GM23248 (cell line): ENCODE results near the gene DECR2. TPM values are rescaled to one million over a fixed set of nuclear protein-coding genes. Genes with fewer than 3 reads are reported as not detected.

ENCODE experiments used
- DNase-seq: peaks from one replicate; pipeline ENCODE4 v3.0.0-alpha.2; 2015
- H2AFZ ChIP-seq: fragments of 200-600 bp; sonication (generic); 2 replicates; pipeline ENCODE4 v1.6.1; 2016; ENCODE audit warnings: antibody characterized with exemption
- H3F3A ChIP-seq: fragments of 200-600 bp; sonication (generic); 2 replicates; pipeline ENCODE4 v1.6.1; 2016; ENCODE audit warnings: mild to moderate bottlenecking, antibody characterized with exemption, mixed run types; ENCODE audit not compliant: insufficient read depth
- H3K27ac ChIP-seq: fragments of 200-600 bp; sonication (generic); 2 replicates; pipeline ENCODE4 v1.5.1; 2016; ENCODE audit warnings: mild to moderate bottlenecking
- H3K27me3 ChIP-seq: fragments of 200-600 bp; sonication (generic); replicated peaks from 2 replicates; pipeline ENCODE4 v1.6.1; 2016; ENCODE audit warnings: mild to moderate bottlenecking; ENCODE audit not compliant: insufficient read depth
- H3K36me3 ChIP-seq: fragments of 200-600 bp; sonication (generic); 2 replicates; pipeline ENCODE4 v1.6.1; 2016; ENCODE audit warnings: low read depth, mild to moderate bottlenecking
- H3K4me1 ChIP-seq: fragments of 200-600 bp; sonication (generic); 2 replicates; pipeline ENCODE4 v1.6.1; 2016; ENCODE audit warnings: mild to moderate bottlenecking; ENCODE audit not compliant: insufficient read depth
- H3K4me2 ChIP-seq: fragments of 200-600 bp; sonication (generic); one replicate; pipeline ENCODE4 v1.6.1; 2016; ENCODE audit warnings: mild to moderate bottlenecking; ENCODE audit not compliant: unreplicated experiment
- H3K4me3 ChIP-seq: fragments of 200-600 bp; sonication (generic); 2 replicates; pipeline ENCODE4 v1.5.1; 2016; ENCODE audit warnings: mild to moderate bottlenecking
- H3K79me2 ChIP-seq: fragments of 200-600 bp; sonication (generic); 2 replicates; pipeline ENCODE4 v1.6.1; 2016; ENCODE audit warnings: mild to moderate bottlenecking; ENCODE audit not compliant: insufficient read depth
- H3K9ac ChIP-seq: fragments of 200-600 bp; sonication (generic); 2 replicates; pipeline ENCODE4 v1.6.1; 2016; ENCODE audit warnings: mild to moderate bottlenecking
- H3K9me2 ChIP-seq: fragments of 200-600 bp; sonication (generic); 2 replicates; pipeline ENCODE4 v1.6.1; 2016; ENCODE audit warnings: mixed run types, mild to moderate bottlenecking, moderate library complexity; ENCODE audit not compliant: insufficient read depth
- H3K9me3 ChIP-seq: fragments of 200-600 bp; sonication (generic); one replicate; pipeline ENCODE4 v1.6.1; 2017; ENCODE audit warnings: low read depth
- H4K20me1 ChIP-seq: fragments of 200-600 bp; sonication (generic); 2 replicates; pipeline ENCODE4 v1.6.0; 2016; ENCODE audit not compliant: insufficient read depth
- EZH2 ChIP-seq: fragments of 200-600 bp; sonication (generic); IDR thresholded peaks from 2 replicates; pipeline ENCODE4 v1.6.1; 2018; ENCODE audit warnings: antibody characterized with exemption, mild to moderate bottlenecking; ENCODE audit not compliant: insufficient read depth, poor library complexity, severe bottlenecking
- EZH2phosphoT487 ChIP-seq: fragments of 200-600 bp; sonication (generic); IDR thresholded peaks from 2 replicates; pipeline ENCODE4 v1.6.1; 2018; ENCODE audit warnings: antibody characterized with exemption, moderate library complexity, mild to moderate bottlenecking, low read depth; ENCODE audit not compliant: insufficient read depth
- WGBS, 2 experiments: methylation state at CpG; one replicate each; pipeline ENCODE4 v1.1.6; 2015 to 2017; ENCODE audit warnings: low lambda C conversion rate in 2 of 2, low coverage in 1 of 2; ENCODE audit errors: missing lambda C conversion rate in 2 of 2; 5-methylcytosine and 5-hydroxymethylcytosine counted together
- in situ Hi-C: fragments of 300-500 bp; cut with MboI; formaldehyde crosslinking; loops from 2 replicates; pipeline ENCODE4 v1.15.0; 2020
- polyA plus RNA-seq: library from polyadenylated mRNA; unstranded; fragments of >200 nt; fragmentation: Nextera tagmentation; extraction: Ambion mirVana; gene quantifications from 2 replicates; pipeline ENCODE4 v1.2.1, GENCODE V29; 2016
- small RNA-seq: library from RNA; depleted of rRNA; stranded (forward); fragments of <200 nt; gene quantifications from one replicate; pipeline ENCODE3, GENCODE V24; 2014; ENCODE audit warnings: low read depth, low replicate concordance
- total RNA-seq: library from RNA; depleted of rRNA; stranded (reverse); fragments of >200 nt; shearing (Covaris generic); gene quantifications from 2 replicates; pipeline ENCODE4 v1.2.3, GENCODE V29; 2014; rRNA removed

DECR2 gene
- total and polyA plus RNA-seq, 2 experiments from 2014 or later: 7.8 to 26.1 TPM

- no peaks in the 10 kb centered on the region for H3K9me3 ChIP-seq
- H3K36me3 ChIP-seq: no peaks in the 10 kb centered on the region
- no peak for DNase-seq
- H3K4me3 ChIP-seq: no peak overlapping the region
- peaks cover 53% of the 10 kb centered on the region for H3K79me2 ChIP-seq
- TF ChIP-seq EZH2 (no peak), EZH2phosphoT487 (no peak)
- peaks cover 14% of the 10 kb centered on the region; the same call in 1 of the 2 replicates for H3F3A ChIP-seq
- in situ Hi-C loops: no loop called here
- no peak overlapping the region for H3K4me2 ChIP-seq
- H3K27ac ChIP-seq: no peak overlapping the region
- H3K9ac ChIP-seq: no peak overlapping the region
- WGBS, 2 experiments: 87 to 90% methylated on average over 18 to 20 of the region's 20 CpGs
- no peak overlapping the region for H2AFZ ChIP-seq
- no peaks in the 10 kb centered on the region for H3K9me2 ChIP-seq
- no peaks in the 10 kb centered on the region for H3K27me3 ChIP-seq
- H4K20me1 ChIP-seq: no peaks in the 10 kb centered on the region
- peaks cover 8% of the 10 kb centered on the region for H3K4me1 ChIP-seq
Measured at GRCh38 chr16:460787-461186, 59.1 kb downstream of the DECR2 start.

Small RNA genes within 50 kb of the gene (small RNA-seq; reads per million reads assigned to genes)
- not detected for gene RF00019

Other genes starting within 250 kb of the DECR2 start
- not detected in 2 replicates for gene HBZ, start 249.2 kb upstream of the DECR2 start, total RNA-seq
- gene HBZ, start 249.2 kb upstream of the DECR2 start, polyA plus RNA-seq: not detected in 2 replicates
- not detected in 2 replicates for gene HBM, start 235.9 kb upstream of the DECR2 start, total RNA-seq
- gene HBM, start 235.9 kb upstream of the DECR2 start, polyA plus RNA-seq: not detected in 2 replicates
- gene HBA2, start 229.0 kb upstream of the DECR2 start, total RNA-seq: not detected in 2 replicates
- not detected in 2 replicates for gene HBA2, start 229.0 kb upstream of the DECR2 start, polyA plus RNA-seq
- gene HBA1, start 225.2 kb upstream of the DECR2 start, total RNA-seq: not detected in 2 replicates
- gene HBA1, start 225.2 kb upstream of the DECR2 start, polyA plus RNA-seq: not detected in 2 replicates
- not detected in 2 replicates for gene HBQ1, start 221.4 kb upstream of the DECR2 start, total RNA-seq
- not detected in 2 replicates for gene HBQ1, start 221.4 kb upstream of the DECR2 start, polyA plus RNA-seq
- 49.6 and 78.5 TPM in 2 replicates for gene LUC7L, start 172.4 kb upstream of the DECR2 start, total RNA-seq
- 35.6 and 37.3 TPM in 2 replicates for gene LUC7L, start 172.4 kb upstream of the DECR2 start, polyA plus RNA-seq
- gene FAM234A, start 167.1 kb upstream of the DECR2 start, total RNA-seq: 165 and 202 TPM in 2 replicates
- gene FAM234A, start 167.1 kb upstream of the DECR2 start, polyA plus RNA-seq: 113 and 119 TPM in 2 replicates
- gene RGS11, start 125.9 kb upstream of the DECR2 start, total RNA-seq: 2.4 and 7.0 TPM in 2 replicates
- gene RGS11, start 125.9 kb upstream of the DECR2 start, polyA plus RNA-seq: 4.4 and 4.5 TPM in 2 replicates
- 0.65 TPM in 1 of 2 replicates, not detected in the other for gene ARHGDIG, start 121.3 kb upstream of the DECR2 start, total RNA-seq
- 0.38 and 0.40 TPM in 2 replicates for gene ARHGDIG, start 121.3 kb upstream of the DECR2 start, polyA plus RNA-seq
- gene PDIA2, start 118.7 kb upstream of the DECR2 start, total RNA-seq: not detected in 2 replicates
- not detected in 2 replicates for gene PDIA2, start 118.7 kb upstream of the DECR2 start, polyA plus RNA-seq
- gene AXIN1, start 49.2 kb upstream of the DECR2 start, total RNA-seq: 25.5 and 27.1 TPM in 2 replicates
- gene AXIN1, start 49.2 kb upstream of the DECR2 start, polyA plus RNA-seq: 3.0 and 3.3 TPM in 2 replicates
- gene MRPL28, start 31.3 kb upstream of the DECR2 start, total RNA-seq: 94.1 and 103 TPM in 2 replicates
- 108 and 110 TPM in 2 replicates for gene MRPL28, start 31.3 kb upstream of the DECR2 start, polyA plus RNA-seq
- 78.4 and 98.6 TPM in 2 replicates for gene PGAP6, start 19.9 kb upstream of the DECR2 start, total RNA-seq
- gene PGAP6, start 19.9 kb upstream of the DECR2 start, polyA plus RNA-seq: 16.4 and 20.6 TPM in 2 replicates
- gene NME4, start 4.7 kb upstream of the DECR2 start, total RNA-seq: 128 and 175 TPM in 2 replicates
- gene NME4, start 4.7 kb upstream of the DECR2 start, polyA plus RNA-seq: 283 and 293 TPM in 2 replicates
- gene RAB11FIP3, start 23.8 kb downstream of the DECR2 start, total RNA-seq: 27.8 and 33.5 TPM in 2 replicates
- 0.46 and 1.2 TPM in 2 replicates for gene RAB11FIP3, start 23.8 kb downstream of the DECR2 start, polyA plus RNA-seq
- gene CAPN15, start 125.8 kb downstream of the DECR2 start, total RNA-seq: 68.0 and 69.4 TPM in 2 replicates
- gene CAPN15, start 125.8 kb downstream of the DECR2 start, polyA plus RNA-seq: 5.4 and 5.7 TPM in 2 replicates
- gene PRR35, start 158.5 kb downstream of the DECR2 start, total RNA-seq: not detected in 2 replicates
- not detected in 2 replicates for gene PRR35, start 158.5 kb downstream of the DECR2 start, polyA plus RNA-seq
- gene NHLRC4, start 165.1 kb downstream of the DECR2 start, total RNA-seq: 0.11 and 0.13 TPM in 2 replicates
- 0.20 TPM in 1 of 2 replicates, not detected in the other for gene NHLRC4, start 165.1 kb downstream of the DECR2 start, polyA plus RNA-seq
- gene PIGQ, start 168.1 kb downstream of the DECR2 start, total RNA-seq: 35.0 and 43.5 TPM in 2 replicates
- 31.6 and 33.9 TPM in 2 replicates for gene PIGQ, start 168.1 kb downstream of the DECR2 start, polyA plus RNA-seq
- 18.8 and 28.3 TPM in 2 replicates for gene RAB40C, start 188.2 kb downstream of the DECR2 start, total RNA-seq
- gene RAB40C, start 188.2 kb downstream of the DECR2 start, polyA plus RNA-seq: 9.5 TPM in 2 replicates
- gene WFIKKN1, start 229.1 kb downstream of the DECR2 start, total RNA-seq: not detected in 2 replicates
- not detected in 2 replicates for gene WFIKKN1, start 229.1 kb downstream of the DECR2 start, polyA plus RNA-seq
- 150 and 218 TPM in 2 replicates for gene METTL26, start 234.4 kb downstream of the DECR2 start, total RNA-seq
- 151 and 155 TPM in 2 replicates for gene METTL26, start 234.4 kb downstream of the DECR2 start, polyA plus RNA-seq
- gene MCRIP2, start 239.9 kb downstream of the DECR2 start, total RNA-seq: 29.3 and 30.4 TPM in 2 replicates
- gene MCRIP2, start 239.9 kb downstream of the DECR2 start, polyA plus RNA-seq: 22.4 and 22.6 TPM in 2 replicates
- 16.5 and 24.7 TPM in 2 replicates for gene WDR90, start 247.5 kb downstream of the DECR2 start, total RNA-seq
- 4.7 and 8.2 TPM in 2 replicates for gene WDR90, start 247.5 kb downstream of the DECR2 start, polyA plus RNA-seq